Activated naive CD4-positive, alpha-beta T cell (primary cell): ENCODE data around the gene EIF2D.

Experiments used
- DNase-seq, 4 experiments: peaks; one replicate each; lab custom pipeline; 2025; lab: John Stamatoyannopoulos, UW

EIF2D gene

GRCh38 chr1:206570529-206570928, 41.7 kb downstream of the EIF2D start:
- DNase-seq, result no peak

DNA sequence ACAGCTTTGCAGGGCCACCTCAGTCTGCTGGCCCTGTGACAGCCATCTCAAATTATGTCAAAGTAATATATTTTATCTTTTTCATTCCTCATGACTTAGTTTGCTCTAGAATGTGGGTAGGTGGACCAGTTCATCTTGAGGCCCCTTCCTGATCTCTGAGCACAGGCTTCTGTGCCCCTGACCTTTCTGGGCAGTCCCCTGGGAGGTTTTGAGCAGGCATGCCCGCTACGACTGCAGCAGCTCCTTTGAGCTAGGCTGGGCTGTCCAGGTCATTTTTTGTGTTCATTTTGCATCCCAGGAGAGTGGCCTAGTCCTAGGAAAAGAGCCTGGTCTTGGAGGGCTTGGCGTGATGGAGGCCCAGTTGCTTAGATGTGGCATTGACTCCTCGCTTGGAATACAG, 42.7 kb downstream of the EIF2D start:
- DNase-seq, result no peak

- no peak for DNase-seq
These were observed 43.4 kb downstream of the EIF2D start for GRCh38 chr1:206568779-206569352.

DNA sequence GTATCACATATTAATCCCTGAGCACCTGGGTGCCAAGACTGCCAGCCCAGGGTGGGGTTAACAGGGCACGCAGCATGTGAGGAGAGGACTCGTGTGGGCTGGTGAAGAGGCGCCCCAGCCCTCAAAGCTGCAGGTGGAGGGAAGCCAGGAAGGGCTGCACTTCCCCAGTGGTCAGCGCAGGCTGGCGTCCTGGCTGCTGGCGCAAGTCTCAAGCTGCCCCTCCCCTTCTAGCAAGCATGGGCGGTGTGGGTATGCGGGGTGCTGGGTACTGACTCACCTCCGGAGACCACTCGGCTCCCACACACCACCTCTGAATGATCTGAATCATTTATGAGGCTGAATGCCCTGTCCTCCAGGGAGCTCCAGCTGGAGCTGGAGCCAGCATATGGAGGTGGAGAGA, 44.0 kb downstream of the EIF2D start:
- no peak for DNase-seq

GRCh38 chr1:206566999-206567398, 45.3 kb downstream of the EIF2D start:
- no peak for DNase-seq

- DNase-seq, result no peak
These were observed 46.3 kb downstream of the EIF2D start for GRCh38 chr1:206565995-206566394.

DNA sequence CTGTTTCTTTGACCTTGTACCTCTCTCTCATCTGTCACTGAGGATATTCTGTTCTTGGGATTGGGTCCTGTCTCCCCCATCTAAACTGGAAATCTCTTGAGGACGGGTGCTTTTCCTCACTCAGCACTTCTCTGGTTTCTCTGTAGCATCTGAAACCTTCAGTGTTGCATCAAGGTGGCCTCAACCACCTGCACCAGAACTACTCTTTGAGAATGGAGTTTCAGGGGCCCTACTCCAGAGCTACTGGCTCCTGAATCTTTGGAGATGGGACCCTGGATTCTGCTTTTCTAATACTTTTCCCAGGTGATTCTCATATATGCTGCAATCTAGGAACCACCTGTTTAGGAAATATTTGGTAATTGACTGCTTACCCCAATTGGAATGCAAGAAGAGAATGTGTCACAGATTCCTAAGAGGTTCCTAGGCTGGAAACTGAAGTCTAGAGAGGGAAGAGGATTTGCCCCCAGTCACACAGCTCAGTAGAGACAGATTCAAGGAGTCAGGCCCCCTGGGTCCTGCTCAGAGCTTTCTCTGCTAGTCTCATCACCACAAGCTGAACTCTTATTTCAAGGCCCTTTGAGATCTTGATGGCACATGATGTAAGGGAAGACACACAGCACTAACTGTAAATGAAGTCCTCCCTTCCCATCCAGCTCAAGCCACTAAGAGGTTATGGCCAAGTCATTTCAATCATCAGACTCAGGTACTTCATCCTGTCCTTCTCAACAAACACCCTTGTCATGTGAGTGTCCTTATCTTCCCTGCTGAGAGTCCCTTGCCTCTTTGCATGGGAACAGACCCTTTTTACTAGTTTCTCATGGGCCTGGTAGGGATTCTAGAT, 48.7 kb downstream of the EIF2D start:
- DNase-seq, result no peak

GRCh38 chr1:206560007-206560716, 52.1 kb downstream of the EIF2D start:
- no peak for DNase-seq

DNA sequence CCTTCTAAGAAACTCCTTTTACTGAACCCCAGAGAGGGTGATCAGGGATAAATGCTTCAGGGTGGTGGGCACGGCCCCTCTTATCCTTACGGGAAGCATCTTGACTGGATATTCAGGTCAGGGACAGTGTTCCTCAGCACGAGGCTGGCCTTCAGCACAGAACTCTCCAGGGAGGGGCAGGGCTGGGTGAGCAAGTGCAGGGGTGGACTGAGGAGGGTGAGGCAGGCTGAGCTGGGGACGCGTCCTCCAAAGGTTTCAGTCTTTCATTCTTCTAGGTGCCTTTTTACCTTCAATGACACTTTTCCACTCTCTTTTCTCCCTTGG, 52.6 kb downstream of the EIF2D start:
- no peak for DNase-seq

- peak in 1 of 4 experiments; percentile 9 for DNase-seq
These were observed 53.2 kb downstream of the EIF2D start for GRCh38 chr1:206558794-206559671.

GRCh38 chr1:206557636-206558473, 54.4 kb downstream of the EIF2D start:
- peak in 1 of 4 experiments; percentile 27 for DNase-seq

DNA sequence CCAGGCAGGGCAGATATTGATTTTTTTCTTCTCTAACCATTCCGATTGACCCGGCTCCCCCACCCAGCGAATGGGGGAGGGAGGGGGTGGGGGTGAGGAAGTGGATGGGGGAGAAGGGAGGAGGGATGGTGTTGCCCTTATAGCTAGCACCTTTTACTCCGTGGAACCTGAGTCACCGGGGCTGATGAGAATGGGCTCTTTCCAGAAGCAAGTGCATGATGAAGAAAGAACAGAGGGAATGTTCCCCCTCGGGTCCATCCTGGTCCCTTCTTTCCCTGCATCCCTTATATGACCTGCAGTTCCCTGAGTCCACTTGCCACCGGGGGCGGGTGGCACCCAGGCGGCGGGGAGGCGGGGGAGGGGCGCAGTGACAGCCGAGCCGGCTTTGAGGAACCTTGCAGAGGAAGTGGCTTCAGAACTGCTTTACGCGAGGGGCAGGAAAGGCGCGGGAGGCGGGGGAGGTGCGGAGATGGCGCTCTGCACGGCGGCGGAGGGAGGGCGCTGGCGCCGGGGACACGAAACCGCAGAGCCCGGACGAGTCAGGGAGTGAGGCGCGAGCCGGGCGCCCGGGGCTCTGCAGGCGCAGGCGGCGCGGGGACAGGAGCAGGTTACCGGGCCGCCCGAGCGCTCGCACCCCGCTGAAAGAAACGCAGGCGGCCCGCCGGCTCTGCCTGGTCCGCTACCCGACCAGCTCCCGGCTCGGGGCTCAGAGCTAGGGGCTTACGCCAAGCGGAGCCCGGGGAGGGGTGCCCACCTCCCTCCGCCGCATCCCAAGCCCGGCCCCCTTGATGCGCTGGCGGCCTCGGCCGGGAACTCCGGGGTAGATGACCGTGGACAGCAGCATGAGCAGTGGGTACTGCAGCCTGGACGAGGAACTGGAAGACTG, 55.3 kb downstream of the EIF2D start:
- peak; percentile 45 to 88 (median 64) for DNase-seq

DNA sequence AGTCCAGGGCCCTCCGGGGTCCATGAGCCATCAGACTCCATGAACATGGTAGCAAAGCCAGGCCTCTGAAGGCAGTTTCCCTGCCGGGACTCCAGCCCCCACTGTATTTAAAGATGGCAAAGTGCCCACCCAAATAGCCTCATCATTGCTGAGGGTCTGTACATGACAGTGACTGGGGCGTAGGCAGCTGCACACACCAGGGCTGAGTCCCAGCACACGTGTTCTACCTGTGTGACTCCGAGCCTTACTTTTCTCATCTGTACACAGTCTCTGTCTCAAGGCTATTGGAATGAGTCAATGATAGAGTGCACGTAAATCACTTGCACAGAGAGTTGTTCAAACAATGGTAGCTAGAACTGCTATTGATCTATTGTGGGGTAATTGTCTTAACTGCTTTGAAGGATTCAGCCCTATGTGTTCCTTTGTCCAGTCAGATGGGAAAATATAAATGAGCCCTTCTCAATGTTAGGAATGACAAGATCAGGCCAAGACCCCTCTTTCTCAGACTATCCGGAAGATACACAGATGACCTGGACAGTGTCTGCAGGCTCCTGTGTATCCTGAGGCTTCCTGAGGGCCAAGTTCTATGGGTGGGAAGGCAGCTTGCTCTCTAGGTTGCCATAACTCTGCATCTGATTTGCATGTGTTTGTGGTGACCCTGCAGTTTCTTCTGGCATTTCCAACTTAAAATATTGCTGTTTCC, 56.1 kb downstream of the EIF2D start:
- DNase-seq, result no peak

DNA sequence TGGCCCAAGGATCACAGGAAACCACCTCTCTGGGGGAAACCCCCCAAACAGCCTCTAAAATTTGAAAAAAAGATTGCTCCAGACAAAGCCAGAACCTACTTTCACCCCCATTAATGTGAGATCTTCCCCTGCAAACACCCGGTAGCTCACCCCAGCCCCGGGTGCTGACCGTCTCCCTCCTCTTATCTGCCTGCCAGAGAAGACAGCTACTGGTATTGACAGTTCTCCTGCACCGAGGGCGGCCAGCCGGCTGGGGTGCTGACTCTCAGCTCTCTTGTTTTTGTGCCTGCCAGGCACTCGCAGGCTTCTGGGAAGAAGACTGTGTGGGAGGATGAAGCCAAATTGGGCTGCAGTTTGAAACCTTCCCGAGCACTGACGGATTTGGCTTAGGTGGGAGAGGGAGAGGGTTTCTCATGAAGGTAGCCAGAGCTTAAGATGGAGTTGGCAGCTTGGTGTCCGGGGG, 56.8 kb downstream of the EIF2D start:
- DNase-seq, result peak in 1 of 4 experiments; percentile 16

DNA sequence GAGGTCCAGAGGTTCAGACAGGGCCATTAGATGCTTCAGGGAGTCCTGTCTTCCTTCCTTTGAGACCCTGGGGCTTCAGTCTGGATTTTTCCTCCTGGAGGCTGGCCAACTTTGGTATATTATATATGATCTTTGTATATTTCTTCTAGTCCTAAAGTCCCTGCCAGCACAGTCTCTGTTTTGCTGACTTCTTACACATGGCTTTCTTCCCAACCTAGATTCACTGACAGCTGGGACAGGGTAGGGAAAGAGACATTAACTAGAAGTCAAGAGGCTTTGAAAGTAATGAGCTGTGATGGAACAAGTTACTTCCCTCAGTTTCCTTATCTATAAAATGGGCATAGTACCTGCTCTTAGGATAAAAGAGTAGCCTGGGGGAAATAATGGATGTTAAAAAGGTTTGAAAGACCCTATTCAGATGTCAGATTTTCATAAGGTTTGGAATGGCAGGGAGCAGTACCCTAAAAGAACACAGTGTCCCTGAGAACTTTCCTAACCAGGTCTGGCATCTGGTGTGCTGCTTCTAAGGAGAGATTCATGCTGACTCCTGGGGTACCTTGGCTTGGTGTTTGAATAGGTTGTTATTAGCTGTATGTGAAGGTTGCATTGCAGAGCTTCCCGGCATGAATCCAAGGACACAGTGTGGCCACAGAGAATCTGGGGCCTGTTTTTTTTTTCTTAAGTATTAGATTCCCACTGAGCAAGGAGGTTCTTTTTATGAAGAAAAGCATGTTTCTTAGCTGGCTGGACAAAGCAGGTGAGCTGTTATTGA, 57.4 kb downstream of the EIF2D start:
- no peak for DNase-seq

GRCh38 chr1:206554211-206554610, 58.1 kb downstream of the EIF2D start:
- no peak for DNase-seq

- DNase-seq, result peak in 3 of 4 experiments; percentile 24 to 43 (median 41)
These were observed 60.3 kb downstream of the EIF2D start for GRCh38 chr1:206551986-206552326.

GRCh38 chr1:206551296-206551985, 60.8 kb downstream of the EIF2D start:
- DNase-seq, result no peak
